Measurements from ENCODE around the gene CPT2. TPM values are rescaled to one million over a fixed set of nuclear protein-coding genes. Genes with fewer than 3 reads are reported as not detected.
A peak's percentile ranks its signal among the peaks of the same experiment; 100 is the strongest.

The CPT2 gene
- total RNA-seq, 1 donor from 2014 or later, result 19.0 TPM

DNA sequence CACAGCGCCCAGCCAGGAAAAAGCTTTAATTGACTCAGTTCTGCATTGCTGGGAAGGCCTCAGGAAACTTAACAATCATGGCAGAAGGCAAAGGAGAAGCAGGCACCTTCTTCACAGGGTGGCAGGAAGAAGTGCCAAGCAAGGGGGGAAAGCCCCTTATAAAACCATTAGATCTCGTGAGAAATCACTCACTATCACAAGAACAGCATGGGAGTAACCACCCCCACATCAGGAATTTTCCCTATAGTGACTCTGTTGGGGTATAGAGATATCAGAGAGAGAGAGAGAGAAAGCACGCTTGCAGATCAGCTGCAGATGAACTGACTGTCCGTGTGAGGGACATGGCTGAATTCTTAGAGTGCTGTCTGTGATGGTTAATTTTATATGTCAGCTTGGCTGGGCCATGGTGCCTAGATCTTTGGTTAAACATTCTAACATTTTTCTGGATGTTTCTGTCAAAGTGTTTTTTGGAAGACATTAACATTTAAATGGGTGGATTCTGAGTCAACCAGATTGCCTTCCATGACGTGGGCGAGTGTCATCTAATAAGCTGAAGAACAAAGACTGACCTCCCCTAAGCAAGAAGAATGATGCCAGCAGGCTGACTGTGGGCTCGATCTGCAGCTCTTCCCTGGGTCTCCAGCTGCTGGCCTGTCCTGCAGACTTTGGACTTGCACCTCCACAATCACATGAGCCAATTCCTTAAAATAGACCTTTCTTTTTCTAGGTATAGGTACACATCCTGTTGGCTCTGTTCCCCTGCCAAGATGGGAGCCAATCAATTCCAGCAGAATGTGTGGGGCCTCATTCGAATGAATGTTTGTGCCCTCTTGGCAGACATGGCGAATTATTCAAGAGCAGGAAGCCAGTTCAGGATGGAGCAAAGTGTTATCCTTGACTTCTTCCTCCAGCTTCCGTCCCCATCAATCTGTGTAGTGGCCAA lies 21.4 kb upstream of the CPT2 start:
- H3K4me1 ChIP-seq, result peaks cover 7% of the 10 kb centered on the region
- no peak for TF ChIP-seq EZH2 (IDR thresholded peaks at IDR 0.05)
- TF ChIP-seq, protein P1, sequence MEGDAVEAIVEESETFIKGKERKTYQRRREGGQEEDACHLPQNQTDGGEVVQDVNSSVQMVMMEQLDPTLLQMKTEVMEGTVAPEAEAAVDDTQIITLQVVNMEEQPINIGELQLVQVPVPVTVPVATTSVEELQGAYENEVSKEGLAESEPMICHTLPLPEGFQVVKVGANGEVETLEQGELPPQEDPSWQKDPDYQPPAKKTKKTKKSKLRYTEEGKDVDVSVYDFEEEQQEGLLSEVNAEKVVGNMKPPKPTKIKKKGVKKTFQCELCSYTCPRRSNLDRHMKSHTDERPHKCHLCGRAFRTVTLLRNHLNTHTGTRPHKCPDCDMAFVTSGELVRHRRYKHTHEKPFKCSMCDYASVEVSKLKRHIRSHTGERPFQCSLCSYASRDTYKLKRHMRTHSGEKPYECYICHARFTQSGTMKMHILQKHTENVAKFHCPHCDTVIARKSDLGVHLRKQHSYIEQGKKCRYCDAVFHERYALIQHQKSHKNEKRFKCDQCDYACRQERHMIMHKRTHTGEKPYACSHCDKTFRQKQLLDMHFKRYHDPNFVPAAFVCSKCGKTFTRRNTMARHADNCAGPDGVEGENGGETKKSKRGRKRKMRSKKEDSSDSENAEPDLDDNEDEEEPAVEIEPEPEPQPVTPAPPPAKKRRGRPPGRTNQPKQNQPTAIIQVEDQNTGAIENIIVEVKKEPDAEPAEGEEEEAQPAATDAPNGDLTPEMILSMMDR (IDR thresholded peaks at IDR 0.05), result no peak
- TF ChIP-seq EZH2phosphoT487 (IDR thresholded peaks at IDR 0.05), result no peak
- no peaks in the 10 kb centered on the region for H3K79me2 ChIP-seq (ENCODE audit: low read depth)
- no peaks in the 10 kb centered on the region for H3K36me3 ChIP-seq
- H3K9ac ChIP-seq, result no peak overlapping the region
- H3K27me3 ChIP-seq, result no peaks in the 10 kb centered on the region
- Mint-ChIP-seq H3K4me1 (peaks cover 30% of the 10 kb centered on the region), H3K36me3 (no peaks in the 10 kb centered on the region), H3K27ac (peak overlapping the region; percentile 22), H3K9me3 (no peaks in the 10 kb centered on the region), H3K27me3 (ENCODE audit: insufficient read depth, low read depth) (no peaks in the 10 kb centered on the region), H3K4me3 (no peak overlapping the region)
- DNase-seq (ENCODE audit: low spot score), result no peak
- no peaks in the 10 kb centered on the region for H3F3A ChIP-seq (ENCODE audit: low read depth)
- no peak overlapping the region for H2AFZ ChIP-seq (replicated peaks)
- H3K9me3 ChIP-seq (ENCODE audit: low read depth), result no peaks in the 10 kb centered on the region
- no peaks in the 10 kb centered on the region for H4K20me1 ChIP-seq (ENCODE audit: low read depth)
- H3K4me2 ChIP-seq, result no peak overlapping the region
- H3K27ac ChIP-seq, result no peak overlapping the region
- H3K4me3 ChIP-seq, result no peak overlapping the region

DNA sequence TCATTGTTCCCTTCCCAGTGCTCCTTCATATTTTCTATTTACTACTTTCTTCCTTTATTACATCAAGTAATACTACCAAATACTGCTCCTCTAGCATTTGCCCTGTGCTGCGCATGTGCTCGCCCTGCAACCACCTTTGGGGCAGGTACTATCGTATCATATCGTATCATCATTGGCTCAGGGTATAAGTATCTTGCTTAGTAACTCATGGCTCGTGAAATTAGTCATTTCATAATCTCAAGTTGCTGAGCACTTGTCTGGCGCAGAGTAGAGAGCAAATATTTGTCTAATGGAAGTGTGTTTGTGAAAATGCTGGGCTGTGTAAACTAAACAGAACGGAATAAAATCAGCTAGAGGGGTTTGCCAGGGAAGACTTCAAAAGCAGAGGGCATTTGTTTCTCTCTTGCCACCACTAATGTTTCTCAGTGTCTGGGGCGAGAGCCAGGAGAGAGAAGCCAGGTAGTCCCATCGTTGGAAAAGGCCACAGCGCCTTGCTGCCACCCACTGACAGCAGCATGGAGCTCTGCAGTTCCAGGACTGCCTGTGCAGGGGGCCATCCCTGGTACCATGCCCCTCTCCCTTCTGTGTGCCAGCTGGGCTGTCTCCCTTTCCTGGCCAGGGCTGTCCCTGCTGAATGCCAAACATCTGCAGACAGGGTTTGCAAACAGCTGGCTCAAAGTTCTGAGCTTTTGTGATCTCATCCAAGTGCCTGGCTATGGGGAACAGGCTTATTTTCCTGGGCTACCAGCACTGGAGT lies 20.0 kb upstream of the CPT2 start:
- Histone ChIP-seq H3K9ac (no peak overlapping the region), H3K9me3 (ENCODE audit: low read depth) (no peaks in the 10 kb centered on the region), H3K36me3 (no peaks in the 10 kb centered on the region), H3K4me3 (no peak overlapping the region), H4K20me1 (ENCODE audit: low read depth) (no peaks in the 10 kb centered on the region), H3F3A (ENCODE audit: low read depth) (no peaks in the 10 kb centered on the region), H2AFZ (replicated peaks) (no peak overlapping the region), H3K27ac (no peak overlapping the region), H3K79me2 (ENCODE audit: low read depth) (no peaks in the 10 kb centered on the region), H3K27me3 (no peaks in the 10 kb centered on the region), H3K4me1 (peaks cover 7% of the 10 kb centered on the region), H3K4me2 (no peak overlapping the region)
- Mint-ChIP-seq H3K27me3 (ENCODE audit: insufficient read depth, low read depth) (peaks cover 6% of the 10 kb centered on the region), H3K27ac (no peak overlapping the region), H3K4me1 (peaks cover 29% of the 10 kb centered on the region), H3K4me3 (no peak overlapping the region), H3K36me3 (no peaks in the 10 kb centered on the region), H3K9me3 (no peaks in the 10 kb centered on the region)
- TF ChIP-seq EZH2phosphoT487 (IDR thresholded peaks at IDR 0.05) (no peak), EZH2 (IDR thresholded peaks at IDR 0.05) (no peak)
- TF ChIP-seq, protein P1 (IDR thresholded peaks at IDR 0.05), result no peak
- DNase-seq (ENCODE audit: low spot score), result no peak

DNA sequence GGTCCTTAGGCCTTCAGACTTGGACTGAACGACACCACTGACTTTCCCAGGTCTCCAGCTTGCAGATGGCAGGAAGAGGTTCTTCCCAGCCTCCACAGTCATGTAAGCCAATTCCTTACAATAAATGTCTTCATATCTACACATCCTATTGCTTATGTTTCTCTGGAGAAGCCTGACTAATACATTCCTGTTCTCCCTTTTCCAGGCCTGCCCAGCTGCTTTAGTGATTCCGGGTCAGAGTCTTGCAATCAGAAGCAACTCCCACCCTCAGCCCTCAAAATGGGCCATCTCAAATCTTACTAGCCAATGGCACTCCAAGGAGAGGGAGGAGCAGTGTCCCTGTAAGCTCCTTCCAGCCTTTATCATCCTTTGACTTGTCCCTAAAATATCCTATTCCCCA lies 16.4 kb upstream of the CPT2 start:
- no peaks in the 10 kb centered on the region for H4K20me1 ChIP-seq (ENCODE audit: low read depth)
- H3K9me3 Mint-ChIP-seq, result no peaks in the 10 kb centered on the region
- no peak overlapping the region for H3K27ac ChIP-seq
- no peak overlapping the region for H3K4me3 ChIP-seq
- H3K4me1 ChIP-seq, result peaks cover 4% of the 10 kb centered on the region
- H2AFZ ChIP-seq (replicated peaks), result no peak overlapping the region
- no peaks in the 10 kb centered on the region for H3K27me3 ChIP-seq
- peaks cover 9% of the 10 kb centered on the region for H3K4me1 Mint-ChIP-seq
- no peaks in the 10 kb centered on the region for H3K36me3 ChIP-seq
- DNase-seq (ENCODE audit: low spot score), result no peak
- no peak overlapping the region for H3K4me2 ChIP-seq
- H3K27ac Mint-ChIP-seq, result no peak overlapping the region
- no peak overlapping the region for H3K9ac ChIP-seq
- no peaks in the 10 kb centered on the region for H3K79me2 ChIP-seq (ENCODE audit: low read depth)
- peaks cover 6% of the 10 kb centered on the region for H3K27me3 Mint-ChIP-seq (ENCODE audit: insufficient read depth, low read depth)
- TF ChIP-seq, protein P1 (IDR thresholded peaks at IDR 0.05), result no peak
- TF ChIP-seq EZH2phosphoT487 (IDR thresholded peaks at IDR 0.05), result no peak
- TF ChIP-seq EZH2 (IDR thresholded peaks at IDR 0.05), result no peak
- no peaks in the 10 kb centered on the region for H3F3A ChIP-seq (ENCODE audit: low read depth)
- H3K9me3 ChIP-seq (ENCODE audit: low read depth), result no peaks in the 10 kb centered on the region
- no peaks in the 10 kb centered on the region for H3K36me3 Mint-ChIP-seq
- H3K4me3 Mint-ChIP-seq, result no peak overlapping the region
